ENCODE measurements around the gene SORCS2. TPM values are rescaled to one million over a fixed set of nuclear protein-coding genes. Genes with fewer than 3 reads are reported as not detected.

SORCS2 gene
- total and polyA plus RNA-seq, 2 of the 4 experiments (the other 2 are of a cell fraction): 0.36 to 0.62 TPM

- Histone ChIP-seq H3K4me2 (ENCODE audit: low read depth, low read length) (no peak overlapping the region), H2AK9ac (replicated peaks; ENCODE audit: low read depth, low read length, poor library complexity) (no peak overlapping the region), H3K23ac (ENCODE audit: low read depth, low read length) (no peak overlapping the region), H3K18ac (ENCODE audit: low read depth, low read length) (no peak overlapping the region), H3K9me3 (ENCODE audit: control insufficient read depth, insufficient read depth, low read length) (no peaks in the 10 kb centered on the region), H3K27me3 (ENCODE audit: control insufficient read depth, insufficient read depth, low read length) (no peaks in the 10 kb centered on the region), H3K56ac (ENCODE audit: extremely low read depth, insufficient read depth, low read length) (no peak overlapping the region), H2AK5ac (ENCODE audit: low read depth, low read length) (no peak overlapping the region), H4K5ac (ENCODE audit: low read depth, low read length) (no peak overlapping the region), H2BK120ac (ENCODE audit: low read depth, low read length) (no peak overlapping the region), H2BK5ac (ENCODE audit: low read depth, low read length, poor library complexity, severe bottlenecking) (no peak overlapping the region), H2AFZ (replicated peaks; ENCODE audit: low read length, poor library complexity) (no peak overlapping the region), H3K14ac (replicated peaks; ENCODE audit: low read depth, low read length) (no peak overlapping the region), H3K4ac (ENCODE audit: low read depth, low read length) (no peak overlapping the region), H4K8ac (ENCODE audit: low read depth in 2 of 2, low read length in 2 of 2) (no peak overlapping the region), H3K4me1 (ENCODE audit: control insufficient read depth, insufficient read depth, low read length) (peaks cover 9% of the 10 kb centered on the region), H3K79me1 (ENCODE audit: low read depth in 1 of 2, low read length in 2 of 2) (peaks cover 26 to 89% of the 10 kb centered on the region in 2 experiments), H4K91ac (ENCODE audit: insufficient read depth, low read depth, low read length) (no peak overlapping the region), H3K9ac (ENCODE audit: low read depth, low read length) (no peak overlapping the region), H2BK15ac (ENCODE audit: low read depth, low read length) (no peak overlapping the region), H4K20me1 (ENCODE audit: insufficient read depth, low read length) (peaks cover 58% of the 10 kb centered on the region), H3K9me1 (ENCODE audit: insufficient read depth, low read length) (no peaks in the 10 kb centered on the region), H3K4me3 (ENCODE audit: insufficient read depth, low read depth, low read length) (no peak overlapping the region), H3K36me3 (ENCODE audit: control insufficient read depth, insufficient read depth, low read length) (peaks cover 83% of the 10 kb centered on the region), H2BK20ac (ENCODE audit: low read depth, low read length) (no peak overlapping the region), H3K27ac (ENCODE audit: insufficient read depth, low read length) (no peak overlapping the region)
- WGBS, 2 experiments (ENCODE audit: extremely low coverage in 2 of 2, insufficient read length in 1 of 2): 92% methylated on average over 11 of the region's 22 CpGs; no CpG with 5 or more reads in 1 of the 2 experiments
- ATAC-seq (ENCODE audit: low read depth) (no peak), DNase-seq (no peak)
- ChIA-PET POLR2A (ENCODE audit: unreplicated experiment) (no interaction called here), CTCF (no interaction called here)
- intact Hi-C loops (cut with micrococcal nuclease): no loop called here
- no TSS peak for BruUV-seq (replicated peaks)
- in situ Hi-C loops (cut with MboI; ENCODE audit: low sequenced_read_pairs): no loop called here
- dilution Hi-C loops (cut with HindIII; ENCODE audit: low sequenced_read_pairs, unreplicated experiment): no loop called here
- TF ChIP-seq MAZ (IDR thresholded peaks at IDR 0.05; ENCODE audit: borderline replicate concordance, low read depth, low read length) (no peak), RAD21 (IDR thresholded peaks at IDR 0.05; ENCODE audit: low read length) (no peak), CEBPB (IDR thresholded peaks at IDR 0.05; ENCODE audit: low read depth, low read length) (no peak), USF2 (IDR thresholded peaks at IDR 0.05; ENCODE audit: low read depth, low read length) (no peak), RFX5 (IDR thresholded peaks at IDR 0.05; ENCODE audit: low read depth, low read length) (no peak), BHLHE40 (IDR thresholded peaks at IDR 0.05; ENCODE audit: low read depth, low read length) (no peak), ELK1 (IDR thresholded peaks at IDR 0.05; ENCODE audit: borderline replicate concordance, low read depth, low read length) (no peak), MXI1 (IDR thresholded peaks at IDR 0.05; ENCODE audit: borderline replicate concordance, low read depth, low read length) (no peak), MAFK (IDR thresholded peaks at IDR 0.05; ENCODE audit: low read depth, low read length) (no peak), CTCF (conservative IDR thresholded peaks at IDR 0.05; ENCODE audit: low read depth, low read length) (no peak), FOS (IDR thresholded peaks at IDR 0.05; ENCODE audit: low read depth, low read length) (no peak), RCOR1 (IDR thresholded peaks at IDR 0.05; ENCODE audit: insufficient replicate concordance, low read length) (no peak), SMC3 (IDR thresholded peaks at IDR 0.05; ENCODE audit: low read depth, low read length) (no peak), NFE2L2 (IDR thresholded peaks at IDR 0.05; ENCODE audit: low read depth, low read length) (no peak)
These were observed 582.3 kb downstream of the SORCS2 start for GRCh38 chr4:7774301-7775294.
